ENCODE measurements around the gene FIBIN.

DNA sequence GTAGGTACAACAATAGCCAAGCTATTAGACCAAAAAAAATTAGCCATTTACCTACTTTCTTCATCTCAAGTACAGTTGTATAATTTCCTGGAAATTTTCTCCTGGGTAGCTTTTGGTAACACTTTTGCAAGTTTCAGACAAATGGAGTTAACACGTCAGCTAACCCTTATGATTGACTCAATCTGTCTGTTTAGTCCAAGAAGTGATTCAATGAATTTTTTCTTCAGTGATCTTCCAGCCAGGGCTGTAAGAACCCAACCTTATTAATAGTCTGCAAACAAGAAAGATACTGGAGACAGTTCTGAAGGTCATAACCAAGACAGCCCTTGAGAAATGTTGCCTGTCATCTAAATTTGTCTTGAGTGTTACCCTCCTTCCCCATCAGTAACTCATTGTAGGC, 30.1 kb upstream of the FIBIN start:
- TF ChIP-seq, protein P1, sequence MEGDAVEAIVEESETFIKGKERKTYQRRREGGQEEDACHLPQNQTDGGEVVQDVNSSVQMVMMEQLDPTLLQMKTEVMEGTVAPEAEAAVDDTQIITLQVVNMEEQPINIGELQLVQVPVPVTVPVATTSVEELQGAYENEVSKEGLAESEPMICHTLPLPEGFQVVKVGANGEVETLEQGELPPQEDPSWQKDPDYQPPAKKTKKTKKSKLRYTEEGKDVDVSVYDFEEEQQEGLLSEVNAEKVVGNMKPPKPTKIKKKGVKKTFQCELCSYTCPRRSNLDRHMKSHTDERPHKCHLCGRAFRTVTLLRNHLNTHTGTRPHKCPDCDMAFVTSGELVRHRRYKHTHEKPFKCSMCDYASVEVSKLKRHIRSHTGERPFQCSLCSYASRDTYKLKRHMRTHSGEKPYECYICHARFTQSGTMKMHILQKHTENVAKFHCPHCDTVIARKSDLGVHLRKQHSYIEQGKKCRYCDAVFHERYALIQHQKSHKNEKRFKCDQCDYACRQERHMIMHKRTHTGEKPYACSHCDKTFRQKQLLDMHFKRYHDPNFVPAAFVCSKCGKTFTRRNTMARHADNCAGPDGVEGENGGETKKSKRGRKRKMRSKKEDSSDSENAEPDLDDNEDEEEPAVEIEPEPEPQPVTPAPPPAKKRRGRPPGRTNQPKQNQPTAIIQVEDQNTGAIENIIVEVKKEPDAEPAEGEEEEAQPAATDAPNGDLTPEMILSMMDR (IDR thresholded peaks at IDR 0.05; ENCODE audit: poor library complexity, severe bottlenecking): no peak
- TF ChIP-seq EZH2 (IDR thresholded peaks at IDR 0.05; ENCODE audit: borderline replicate concordance, insufficient read depth, low read length, poor library complexity, severe bottlenecking) (no peak), POLR2AphosphoS5 (IDR thresholded peaks at IDR 0.05) (no peak), SMC3 (conservative IDR thresholded peaks at IDR 0.05; ENCODE audit: poor library complexity) (no peak), TAF1 (IDR thresholded peaks at IDR 0.05; ENCODE audit: low read depth) (no peak), RAD21 (conservative IDR thresholded peaks at IDR 0.05) (no peak), EP300 (conservative IDR thresholded peaks at IDR 0.05; ENCODE audit: poor library complexity, severe bottlenecking) (no peak)
- TF ChIP-seq, protein P2, sequence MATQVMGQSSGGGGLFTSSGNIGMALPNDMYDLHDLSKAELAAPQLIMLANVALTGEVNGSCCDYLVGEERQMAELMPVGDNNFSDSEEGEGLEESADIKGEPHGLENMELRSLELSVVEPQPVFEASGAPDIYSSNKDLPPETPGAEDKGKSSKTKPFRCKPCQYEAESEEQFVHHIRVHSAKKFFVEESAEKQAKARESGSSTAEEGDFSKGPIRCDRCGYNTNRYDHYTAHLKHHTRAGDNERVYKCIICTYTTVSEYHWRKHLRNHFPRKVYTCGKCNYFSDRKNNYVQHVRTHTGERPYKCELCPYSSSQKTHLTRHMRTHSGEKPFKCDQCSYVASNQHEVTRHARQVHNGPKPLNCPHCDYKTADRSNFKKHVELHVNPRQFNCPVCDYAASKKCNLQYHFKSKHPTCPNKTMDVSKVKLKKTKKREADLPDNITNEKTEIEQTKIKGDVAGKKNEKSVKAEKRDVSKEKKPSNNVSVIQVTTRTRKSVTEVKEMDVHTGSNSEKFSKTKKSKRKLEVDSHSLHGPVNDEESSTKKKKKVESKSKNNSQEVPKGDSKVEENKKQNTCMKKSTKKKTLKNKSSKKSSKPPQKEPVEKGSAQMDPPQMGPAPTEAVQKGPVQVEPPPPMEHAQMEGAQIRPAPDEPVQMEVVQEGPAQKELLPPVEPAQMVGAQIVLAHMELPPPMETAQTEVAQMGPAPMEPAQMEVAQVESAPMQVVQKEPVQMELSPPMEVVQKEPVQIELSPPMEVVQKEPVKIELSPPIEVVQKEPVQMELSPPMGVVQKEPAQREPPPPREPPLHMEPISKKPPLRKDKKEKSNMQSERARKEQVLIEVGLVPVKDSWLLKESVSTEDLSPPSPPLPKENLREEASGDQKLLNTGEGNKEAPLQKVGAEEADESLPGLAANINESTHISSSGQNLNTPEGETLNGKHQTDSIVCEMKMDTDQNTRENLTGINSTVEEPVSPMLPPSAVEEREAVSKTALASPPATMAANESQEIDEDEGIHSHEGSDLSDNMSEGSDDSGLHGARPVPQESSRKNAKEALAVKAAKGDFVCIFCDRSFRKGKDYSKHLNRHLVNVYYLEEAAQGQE (IDR thresholded peaks at IDR 0.05; ENCODE audit: borderline replicate concordance): no peak
